Left lobe of liver (tissue), 2 donors: ENCODE measurements around the gene PPP1R14B. TPM values are rescaled to one million over a fixed set of nuclear protein-coding genes. Genes with fewer than 3 reads are reported as not detected.

Experiments used
- ATAC-seq: fragments of 200-7000 bp; cut with Tn5 transposase; one replicate; pipeline ENCODE4 v1.9.1; 2020; ENCODE audit warnings: mild to moderate bottlenecking, moderate library complexity
- DNase-seq: peaks from one replicate; pipeline ENCODE4 v3.0.0-alpha.2; 2020; ENCODE audit warnings: low spot score
- total RNA-seq: library from RNA; stranded (reverse); gene quantifications from one replicate; pipeline ENCODE4 v1.2.1, GENCODE V29; 2021
- donor health status: DM: no; HTN: no; CAD: no; lungs with moderate emphysema.
- donor health status: DM: no; HTN: yes; CAD: no.

The PPP1R14B gene
- total RNA-seq, 1 donor from 2014 or later, result 50.1 TPM

GRCh38 chr11:64283092-64283491, 36.3 kb upstream of the PPP1R14B start:
- no peak for ATAC-seq
- no peak for DNase-seq

GRCh38 chr11:64281957-64282770, 35.4 kb upstream of the PPP1R14B start:
- no peak for ATAC-seq
- no peak for DNase-seq

DNA sequence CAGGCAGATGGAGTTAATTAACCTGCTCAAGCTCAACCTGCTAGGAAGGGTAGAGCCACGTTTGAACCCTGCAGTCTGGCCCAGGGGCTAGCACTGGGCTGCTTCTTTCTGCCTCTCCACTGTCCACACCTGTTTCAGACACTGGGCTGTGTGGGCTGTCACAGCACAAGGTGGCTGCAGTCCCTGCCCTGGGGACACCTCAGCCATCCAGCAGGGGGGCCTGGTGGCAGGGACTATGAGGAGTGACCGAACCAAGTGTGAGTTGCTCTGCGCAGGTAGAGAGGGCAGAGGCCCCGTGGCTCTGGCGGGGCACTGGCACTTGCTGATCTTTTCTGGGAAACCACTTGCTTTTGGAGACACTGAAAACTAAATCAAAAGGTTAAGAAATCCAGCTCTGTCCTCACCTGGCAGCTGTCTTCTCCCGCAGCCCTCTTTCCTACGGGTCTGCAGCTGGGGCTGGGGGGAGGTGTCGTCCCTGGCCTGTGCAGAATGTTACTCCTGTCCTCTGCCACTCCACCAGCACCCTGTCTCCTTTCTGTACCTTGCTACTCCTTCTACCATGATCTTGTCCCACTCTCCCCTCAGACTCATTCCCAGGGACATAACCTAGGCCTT, 31.9 kb upstream of the PPP1R14B start:
- DNase-seq (no peak), ATAC-seq (no peak)

- ATAC-seq (no peak), DNase-seq (no peak)
Measured at GRCh38 chr11:64276653-64277431, 30.1 kb upstream of the PPP1R14B start.

- ATAC-seq (no peak), DNase-seq (no peak)
Measured at GRCh38 chr11:64275841-64276240, 29.1 kb upstream of the PPP1R14B start.

- DNase-seq (no peak), ATAC-seq (no peak)
Measured at GRCh38 chr11:64275031-64275800, 28.5 kb upstream of the PPP1R14B start.

DNA sequence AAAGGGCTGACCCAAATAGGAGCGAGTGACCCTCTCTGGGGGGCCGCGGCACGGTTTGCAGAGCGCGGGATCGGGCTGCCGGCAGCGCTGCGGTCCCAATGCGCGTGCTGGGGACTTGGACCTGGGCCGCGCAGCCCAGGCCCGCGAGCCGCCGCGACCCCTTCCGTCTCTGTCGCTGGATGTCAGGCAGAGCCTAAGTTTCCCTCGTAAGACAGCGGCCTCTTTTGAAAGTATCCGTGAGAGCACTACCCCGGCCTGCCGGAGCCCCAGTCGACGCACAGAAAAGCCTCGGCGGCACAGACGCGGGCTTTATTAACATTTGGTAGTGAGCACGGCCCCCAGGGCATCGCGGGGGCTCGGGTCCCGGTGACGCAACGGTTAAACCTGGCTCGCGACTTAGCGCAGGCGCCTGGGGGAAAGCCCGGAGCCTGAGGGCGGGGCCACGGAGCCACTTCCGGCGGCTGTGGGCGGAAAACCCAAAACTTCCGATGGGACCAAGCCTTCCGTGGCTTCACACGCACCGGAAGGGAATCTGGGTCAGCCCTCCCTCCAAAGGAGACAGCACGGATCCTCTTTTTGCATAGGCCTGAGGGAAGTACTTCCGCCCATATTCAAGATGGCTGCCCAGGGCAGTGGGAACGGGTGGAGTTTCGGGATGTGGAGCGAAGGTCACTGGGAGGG, 22.9 kb upstream of the PPP1R14B start:
- ATAC-seq (peak; percentile 77), DNase-seq (peak; percentile 99)

GRCh38 chr11:64268893-64269539, 22.3 kb upstream of the PPP1R14B start:
- peak; percentile 21 for ATAC-seq
- peak; percentile 73 for DNase-seq

DNA sequence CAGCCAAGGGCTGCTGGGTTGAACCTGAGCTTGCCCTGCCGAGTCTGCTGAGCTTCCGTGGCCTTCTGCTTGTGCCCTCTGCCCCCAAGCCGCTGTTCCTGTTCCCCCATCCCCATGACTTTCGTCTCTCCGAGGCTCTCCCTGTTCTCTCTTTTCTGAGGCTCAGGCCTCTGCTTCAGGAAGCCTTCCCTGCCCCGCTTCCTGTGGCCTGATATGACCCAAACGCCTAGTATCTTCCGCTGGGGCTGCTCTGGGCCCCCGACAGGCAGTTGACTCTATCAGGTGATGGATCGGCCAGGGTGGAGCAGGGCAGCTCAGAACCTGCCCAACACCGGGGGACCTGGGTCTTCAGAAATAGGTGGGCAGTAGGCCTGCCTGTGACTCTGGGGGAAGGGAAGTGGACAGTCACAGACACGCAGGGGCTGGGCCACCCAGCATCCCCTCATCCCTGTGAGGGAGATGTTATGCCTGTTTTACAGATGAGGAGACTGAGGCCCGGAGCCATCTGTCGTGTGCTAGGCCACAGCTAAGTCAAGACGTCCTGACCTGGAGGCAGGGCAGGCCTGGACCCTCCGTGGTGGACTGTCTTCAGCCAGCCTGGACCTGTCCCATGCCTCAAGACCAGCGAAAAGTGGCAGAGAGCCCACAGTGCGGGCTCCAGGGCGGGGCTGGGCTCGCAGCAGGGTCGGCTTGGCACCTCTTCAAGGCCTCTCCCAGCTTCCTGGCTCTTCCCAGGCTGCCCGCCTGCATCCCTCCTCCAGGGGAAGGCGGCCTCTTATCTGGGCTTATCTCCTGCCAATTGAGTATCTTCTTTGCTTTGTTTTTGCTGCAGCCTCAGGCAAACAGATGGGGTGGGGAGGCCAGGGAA, 21.5 kb upstream of the PPP1R14B start:
- ATAC-seq, result no peak
- peak; percentile 73 for DNase-seq

- no peak for DNase-seq
- ATAC-seq, result no peak
Measured at GRCh38 chr11:64267207-64267945, 20.6 kb upstream of the PPP1R14B start.

GRCh38 chr11:64266339-64266738, 19.6 kb upstream of the PPP1R14B start:
- no peak for DNase-seq
- no peak for ATAC-seq

- ATAC-seq (no peak), DNase-seq (no peak)
Measured at GRCh38 chr11:64265176-64266160, 18.7 kb upstream of the PPP1R14B start.

- no peak for ATAC-seq
- no peak for DNase-seq
Measured at GRCh38 chr11:64264371-64264852, 17.7 kb upstream of the PPP1R14B start.

DNA sequence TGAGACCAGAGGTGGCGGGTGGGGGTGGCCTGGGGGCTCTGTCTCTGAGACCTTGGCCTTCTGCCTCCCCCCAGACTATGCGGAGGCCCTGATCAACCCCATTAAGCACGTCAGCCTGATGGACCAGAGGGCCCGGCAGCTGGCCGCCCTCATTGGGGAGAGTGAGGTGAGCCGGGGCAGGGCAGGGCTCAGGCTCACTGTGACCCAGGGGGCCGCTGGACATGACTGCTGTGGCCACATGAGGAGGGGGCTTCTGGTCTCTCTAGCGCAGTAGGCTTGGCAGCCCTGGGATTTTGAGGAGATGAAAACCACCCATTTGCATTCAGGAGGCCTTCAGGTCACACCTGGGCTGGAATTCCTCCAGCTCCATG, 17.2 kb upstream of the PPP1R14B start:
- no peak for DNase-seq
- ATAC-seq, result no peak

DNA sequence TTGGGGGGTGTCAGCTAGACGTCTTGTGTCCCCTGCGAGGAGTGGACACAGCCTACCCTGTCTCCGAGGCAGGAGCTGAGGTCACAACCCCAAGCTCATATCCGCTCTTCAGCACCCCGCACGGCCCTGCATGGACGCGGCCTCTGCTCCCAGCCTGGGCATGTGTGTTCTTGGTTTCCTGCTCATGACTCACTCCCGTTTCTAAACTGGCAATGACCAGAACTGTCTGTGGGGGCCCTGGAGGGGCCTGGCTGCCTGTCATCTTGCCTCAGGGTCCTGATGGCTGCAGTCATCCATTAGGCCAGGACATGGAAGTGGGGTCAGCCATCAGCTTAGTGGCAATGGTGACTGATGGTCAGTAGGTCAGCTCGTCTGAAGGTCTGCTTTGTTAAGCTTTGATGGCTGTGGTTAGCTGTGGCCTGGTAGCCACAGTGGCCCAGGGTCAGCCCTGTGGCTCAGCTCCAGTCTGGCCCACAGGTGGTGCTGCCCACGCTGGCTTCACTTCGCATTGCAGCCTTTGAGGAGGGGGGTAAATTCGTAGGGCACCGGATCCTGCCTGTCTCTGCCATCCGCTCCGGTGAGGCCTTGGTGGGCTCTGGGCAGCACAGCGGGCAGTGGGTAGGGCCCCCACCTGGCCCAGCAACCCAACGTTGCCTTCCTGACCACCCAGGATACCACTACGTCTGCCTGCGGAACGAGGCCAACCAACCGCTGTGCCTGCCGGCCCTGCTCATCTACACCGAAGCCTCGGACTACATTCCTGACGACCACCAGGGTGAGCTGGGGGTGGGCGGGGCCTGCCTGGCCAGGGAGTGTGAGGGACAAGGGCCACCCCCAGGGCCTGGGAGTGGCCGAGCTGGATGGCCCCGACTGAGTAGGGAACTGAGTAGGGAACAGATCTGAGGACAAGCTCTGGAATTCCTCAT, 16.5 kb upstream of the PPP1R14B start:
- DNase-seq, result no peak
- ATAC-seq, result no peak
